ENCODE measurements around the gene MAP3K19. TPM values are rescaled to one million over a fixed set of nuclear protein-coding genes. Genes with fewer than 3 reads are reported as not detected.

MAP3K19 gene
- total RNA-seq, 4 donors from 2014 or later: not detected

- no peak for DNase-seq (ENCODE audit: low spot score in 2 of 2)
- peaks cover 17% of the 10 kb centered on the region for H3K27me3 ChIP-seq
- H3K4me1 ChIP-seq: no peaks in the 10 kb centered on the region
- no peak overlapping the region for H3K27ac ChIP-seq
- no peak for TF ChIP-seq POLR2AphosphoS5 (IDR thresholded peaks at IDR 0.05)
- TF ChIP-seq POLR2A (IDR thresholded peaks at IDR 0.05): no peak
- no peak for TF ChIP-seq EP300 (IDR thresholded peaks at IDR 0.05)
- TF ChIP-seq CTCF (IDR thresholded peaks at IDR 0.05): no peak
- H3K4me3 ChIP-seq: no peak overlapping the region
- WGBS: 77% methylated on average over 10 of the region's 10 CpGs
- no peaks in the 10 kb centered on the region for H3K9me3 ChIP-seq
- no peaks in the 10 kb centered on the region for H3K36me3 ChIP-seq
Observed at GRCh38 chr2:135010200-135010942, 36.9 kb downstream of the MAP3K19 start.

- Histone ChIP-seq H3K4me1 (peaks cover 2% of the 10 kb centered on the region), H3K27me3 (peaks cover 27% of the 10 kb centered on the region), H3K36me3 (no peaks in the 10 kb centered on the region), H3K27ac (no peak overlapping the region), H3K9me3 (no peaks in the 10 kb centered on the region), H3K4me3 (no peak overlapping the region)
- no peak for DNase-seq (ENCODE audit: low spot score in 2 of 2)
- 100% methylated on average over 1 of the region's 1 CpG for WGBS
- TF ChIP-seq EP300 (IDR thresholded peaks at IDR 0.05): no peak
- no peak for TF ChIP-seq POLR2A (IDR thresholded peaks at IDR 0.05)
- no peak for TF ChIP-seq POLR2AphosphoS5 (IDR thresholded peaks at IDR 0.05)
- no peak for TF ChIP-seq CTCF (IDR thresholded peaks at IDR 0.05)
Observed at GRCh38 chr2:135009339-135009738, 37.9 kb downstream of the MAP3K19 start.

GRCh38 chr2:135005753-135006152 lies 41.5 kb downstream of the MAP3K19 start:
- no peak overlapping the region for H3K27ac ChIP-seq
- H3K4me1 ChIP-seq: peaks cover 3% of the 10 kb centered on the region
- 48% methylated on average over 3 of the region's 3 CpGs for WGBS
- no peaks in the 10 kb centered on the region for H3K36me3 ChIP-seq
- H3K9me3 ChIP-seq: no peaks in the 10 kb centered on the region
- TF ChIP-seq EP300 (IDR thresholded peaks at IDR 0.05): no peak
- TF ChIP-seq POLR2AphosphoS5 (IDR thresholded peaks at IDR 0.05): no peak
- no peak for TF ChIP-seq POLR2A (IDR thresholded peaks at IDR 0.05)
- no peak for TF ChIP-seq CTCF (IDR thresholded peaks at IDR 0.05)
- H3K4me3 ChIP-seq: no peak overlapping the region
- DNase-seq (ENCODE audit: low spot score in 2 of 2): no peak
- H3K27me3 ChIP-seq: peaks cover 27% of the 10 kb centered on the region

- WGBS: 10% methylated on average over 17 of the region's 17 CpGs
- peaks cover 27% of the 10 kb centered on the region for H3K27me3 ChIP-seq
- no peaks in the 10 kb centered on the region for H3K9me3 ChIP-seq
- H3K36me3 ChIP-seq: no peaks in the 10 kb centered on the region
- DNase-seq (ENCODE audit: low spot score in 2 of 2): peak; percentile 69 to 78
- H3K4me3 ChIP-seq: no peak overlapping the region
- TF ChIP-seq CTCF (IDR thresholded peaks at IDR 0.05) (peak; percentile 68 to 88), EP300 (IDR thresholded peaks at IDR 0.05) (no peak), POLR2A (IDR thresholded peaks at IDR 0.05) (no peak), POLR2AphosphoS5 (IDR thresholded peaks at IDR 0.05) (no peak)
- peaks cover 3% of the 10 kb centered on the region for H3K4me1 ChIP-seq
- H3K27ac ChIP-seq: no peak overlapping the region
Observed at GRCh38 chr2:135004005-135004746, 43.1 kb downstream of the MAP3K19 start.

- Histone ChIP-seq H3K27ac (no peak overlapping the region), H3K9me3 (no peaks in the 10 kb centered on the region), H3K36me3 (no peaks in the 10 kb centered on the region), H3K4me3 (no peak overlapping the region), H3K4me1 (peaks cover 3% of the 10 kb centered on the region), H3K27me3 (peaks cover 22% of the 10 kb centered on the region)
- WGBS: 86% methylated on average over 4 of the region's 4 CpGs
- DNase-seq (ENCODE audit: low spot score in 2 of 2): no peak
- TF ChIP-seq POLR2A (IDR thresholded peaks at IDR 0.05) (no peak), POLR2AphosphoS5 (IDR thresholded peaks at IDR 0.05) (no peak), CTCF (IDR thresholded peaks at IDR 0.05) (no peak), EP300 (IDR thresholded peaks at IDR 0.05) (no peak)
Observed at GRCh38 chr2:135002836-135003235, 44.4 kb downstream of the MAP3K19 start.
